GM21447 (cell line): ENCODE data around the gene ZNF804A.
"Not testable (repeated sequence)": the region's sequence is repeated elsewhere in the genome, so short reads cannot be mapped to it uniquely, and the experiment has no call there.

Experiments used
- ATAC-seq: cut with Tn5 transposase; IDR thresholded peaks from one replicate; pipeline ENCODE4 v1.9.1; 2021; ENCODE audit not compliant: unreplicated experiment

Gene ZNF804A

DNA sequence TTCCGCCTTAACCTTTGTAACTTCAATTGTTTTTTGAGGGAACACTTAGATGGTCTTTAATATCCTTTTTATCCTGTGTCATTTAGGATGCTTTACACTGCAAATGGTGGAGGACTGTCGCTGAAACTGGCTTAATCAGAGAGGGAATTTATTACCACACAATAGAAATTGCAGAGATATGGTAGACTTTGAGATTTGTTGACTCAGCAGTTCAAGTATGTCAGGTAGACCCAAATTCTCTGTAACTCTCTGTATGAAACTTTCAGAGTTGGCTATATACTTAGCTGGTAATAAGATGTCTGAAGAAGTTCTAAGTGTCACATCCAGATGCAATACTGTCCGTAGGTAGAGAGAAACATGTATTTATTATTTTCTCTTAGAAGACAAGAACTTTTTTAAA lies 100.1 kb downstream of the ZNF804A start:
- ATAC-seq: no peak

DNA sequence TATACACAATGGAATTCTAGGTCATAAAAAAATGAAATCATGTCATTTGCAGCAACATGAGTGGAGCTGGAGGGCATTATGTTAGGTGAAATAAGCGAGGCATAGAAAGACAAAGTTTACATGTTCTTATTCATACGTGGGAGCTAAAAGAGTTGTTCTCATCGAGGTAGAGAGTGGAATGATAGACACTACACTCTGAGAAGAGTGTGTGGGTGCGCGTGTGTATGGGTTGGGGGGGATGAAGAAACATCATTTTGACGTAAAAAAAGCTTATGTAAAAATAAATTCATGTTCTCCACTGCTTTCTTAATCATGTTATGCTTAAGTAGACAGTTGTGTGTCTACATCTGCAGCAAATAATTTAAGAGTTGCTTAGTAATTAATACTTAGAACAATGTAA lies 123.6 kb downstream of the ZNF804A start:
- ATAC-seq: no peak

DNA sequence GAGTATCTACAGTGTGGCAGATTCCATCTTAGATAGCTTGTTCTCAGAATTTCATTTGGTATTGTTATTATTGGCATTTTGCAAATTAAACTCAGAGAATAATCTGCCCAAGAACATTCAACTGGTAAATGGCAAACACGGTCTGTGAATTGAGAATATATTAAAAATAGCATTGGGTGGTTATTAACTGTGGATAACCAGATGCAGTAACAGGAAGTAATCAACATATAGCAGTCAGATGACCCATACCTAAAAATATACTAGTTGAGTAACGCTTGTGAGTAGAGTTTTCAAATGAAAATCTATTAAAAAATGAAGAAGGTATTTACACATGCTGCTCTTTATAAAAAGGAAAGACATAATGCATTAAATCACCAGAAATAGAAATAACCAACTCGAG lies 129.5 kb downstream of the ZNF804A start:
- no peak for ATAC-seq

DNA sequence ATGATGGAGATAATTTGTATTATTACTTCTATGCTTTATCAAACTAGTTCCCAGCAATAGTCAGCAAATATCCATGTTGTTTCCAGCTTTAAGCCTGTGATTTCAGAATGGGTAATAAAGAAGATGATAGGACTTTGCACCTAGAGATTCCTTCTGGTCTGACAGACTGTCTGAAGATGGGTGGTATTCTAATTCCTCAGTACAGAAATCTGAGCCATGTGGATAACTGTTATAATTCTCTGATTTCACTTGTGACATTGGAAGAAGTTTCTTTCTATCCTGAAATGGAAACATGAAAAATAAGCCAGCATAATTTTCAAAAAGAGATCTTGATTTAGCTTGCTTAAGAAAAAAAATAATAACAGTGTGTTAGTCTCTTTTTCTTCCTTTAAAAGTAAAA lies 130.1 kb downstream of the ZNF804A start:
- no peak for ATAC-seq

GRCh38 chr2:184729581-184729980 lies 131.3 kb downstream of the ZNF804A start:
- ATAC-seq: no peak

DNA sequence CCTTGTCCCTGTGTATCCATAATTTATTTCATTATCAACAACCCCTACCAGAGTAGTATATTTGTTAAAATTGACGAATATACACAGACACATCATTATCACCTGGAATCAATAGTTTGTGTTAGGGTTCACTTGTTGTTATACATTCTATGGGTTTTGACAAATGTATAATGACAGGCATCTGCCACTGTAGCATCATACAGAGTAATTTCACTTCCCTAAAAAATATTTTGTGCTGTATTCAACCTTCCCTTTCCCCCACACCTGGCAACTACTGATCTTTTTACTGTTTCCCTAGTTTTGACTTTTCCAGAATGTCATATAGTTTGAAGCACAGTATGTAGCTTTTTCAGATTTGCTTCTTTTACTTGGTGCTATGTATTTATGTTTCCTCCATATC lies 132.0 kb downstream of the ZNF804A start:
- ATAC-seq: no peak

GRCh38 chr2:184734338-184734737 lies 136.0 kb downstream of the ZNF804A start:
- ATAC-seq: no peak

GRCh38 chr2:184735611-184736010 lies 137.3 kb downstream of the ZNF804A start:
- ATAC-seq: no peak

DNA sequence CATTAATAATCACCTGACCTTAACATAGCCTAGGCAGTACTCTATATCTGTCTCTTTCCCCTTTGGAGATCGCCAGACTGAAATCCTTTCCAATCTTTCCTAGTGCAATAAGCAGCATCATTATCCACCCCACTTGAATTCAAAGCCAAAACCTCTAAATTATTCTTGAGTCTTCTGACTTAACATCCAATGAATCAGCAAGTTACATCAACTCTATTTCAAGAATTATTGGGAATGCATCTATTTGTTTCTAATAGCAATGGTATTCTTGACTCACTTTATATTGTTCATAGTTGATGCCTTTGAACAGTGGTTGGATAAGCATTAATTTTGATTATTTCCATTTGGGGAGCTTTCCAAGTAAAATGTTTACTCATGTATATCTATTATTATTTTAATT lies 144.8 kb downstream of the ZNF804A start:
- ATAC-seq: no peak

GRCh38 chr2:184756161-184756560 lies 157.8 kb downstream of the ZNF804A start:
- ATAC-seq: no peak

DNA sequence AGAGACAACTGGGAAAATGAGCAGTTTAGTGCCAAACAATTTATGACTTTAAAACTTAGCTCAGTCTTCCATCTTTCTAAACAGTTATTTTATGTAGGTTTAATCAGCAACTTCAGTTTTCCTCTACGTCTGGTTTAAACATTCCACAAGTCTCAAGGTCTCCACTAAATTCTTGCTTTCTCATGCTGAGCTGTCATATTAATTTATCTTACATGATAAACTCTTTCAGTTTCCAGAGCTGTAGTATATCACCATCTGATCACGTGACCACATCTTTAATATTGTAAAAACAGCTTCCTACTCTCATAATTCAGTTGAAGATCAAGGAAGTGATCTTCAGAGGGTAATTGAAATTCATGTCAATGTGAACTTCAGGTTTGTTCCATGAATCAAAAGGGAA lies 158.6 kb downstream of the ZNF804A start:
- no peak for ATAC-seq

GRCh38 chr2:184759557-184760255 lies 161.4 kb downstream of the ZNF804A start:
- ATAC-seq: not testable (repeated sequence)

GRCh38 chr2:184760931-184761330 lies 162.6 kb downstream of the ZNF804A start:
- no peak for ATAC-seq

GRCh38 chr2:184765112-184765895 lies 167.0 kb downstream of the ZNF804A start:
- ATAC-seq: no peak

GRCh38 chr2:184767059-184767458 lies 168.7 kb downstream of the ZNF804A start:
- no peak for ATAC-seq

DNA sequence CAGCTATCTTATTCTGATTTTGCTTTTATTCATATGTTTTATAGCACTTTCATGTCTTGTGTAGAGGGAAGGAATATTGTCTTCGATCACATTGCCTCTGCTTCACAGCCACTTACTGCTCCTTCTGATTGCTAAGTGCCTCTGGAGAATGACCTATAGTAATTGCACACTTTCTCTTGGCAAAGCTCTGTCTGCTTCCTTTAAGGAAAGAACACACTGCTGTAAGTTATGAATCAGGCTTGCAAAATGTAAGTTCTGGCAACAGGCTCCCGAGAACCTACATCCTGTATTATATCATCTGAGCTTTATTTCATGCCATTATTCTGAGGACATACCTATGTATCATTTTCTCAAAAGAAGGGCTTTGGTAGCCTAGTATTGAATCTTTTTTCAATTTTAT lies 170.7 kb downstream of the ZNF804A start:
- ATAC-seq: no peak

DNA sequence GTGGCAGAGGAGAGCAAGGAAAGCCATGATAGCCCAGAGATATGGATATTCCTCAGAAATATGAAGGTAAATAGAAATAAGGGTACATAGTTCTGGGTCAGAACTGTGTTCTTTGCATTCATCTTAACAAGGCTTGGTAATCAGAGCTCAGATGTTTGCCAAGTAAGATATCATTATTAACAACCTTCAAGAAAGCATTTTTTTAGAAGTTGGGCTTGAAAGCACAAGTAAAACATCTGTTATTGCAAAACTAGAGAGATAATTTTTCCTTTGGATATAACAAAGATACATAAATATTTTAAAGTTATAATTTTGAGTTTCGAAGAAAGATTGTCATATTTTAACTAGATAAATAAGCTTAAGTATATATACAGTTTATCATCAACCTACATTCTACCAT lies 171.4 kb downstream of the ZNF804A start:
- ATAC-seq: no peak

DNA sequence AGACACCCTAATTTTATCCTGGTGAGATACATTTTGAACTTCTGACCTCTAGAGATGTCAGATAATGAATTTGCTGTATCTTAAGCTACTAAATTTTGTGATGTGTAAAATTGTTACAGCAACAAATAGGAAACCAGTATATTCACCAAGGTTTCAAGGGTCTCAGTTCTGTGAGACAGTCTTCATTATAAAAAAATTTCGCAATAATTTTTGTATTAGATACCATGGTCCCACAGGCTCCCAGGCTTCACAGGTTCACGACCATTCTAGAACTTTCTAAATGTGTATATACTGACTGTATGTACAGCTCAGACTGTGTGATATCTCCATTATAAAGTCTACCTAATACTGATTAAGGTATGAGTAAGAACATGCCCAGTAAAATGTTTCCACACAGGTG lies 181.4 kb downstream of the ZNF804A start:
- no peak for ATAC-seq

DNA sequence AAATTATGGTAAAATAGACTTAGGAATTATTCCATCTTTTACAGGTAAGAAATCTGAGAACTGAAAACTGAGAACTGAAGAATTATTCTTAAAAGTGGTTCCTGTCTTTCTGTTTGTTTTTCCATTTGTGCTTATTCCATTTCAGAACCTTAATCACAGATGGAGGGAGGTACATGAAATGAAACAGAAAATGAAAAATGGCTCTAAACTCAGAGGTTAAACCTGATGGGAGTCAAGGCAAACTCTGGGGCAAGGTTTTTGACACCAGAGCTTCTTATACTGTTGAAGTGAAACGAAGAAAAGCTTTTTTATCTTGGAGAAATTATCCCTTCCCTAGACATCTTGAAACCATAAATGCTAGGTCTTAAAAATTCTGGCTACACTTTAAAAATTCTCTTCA lies 182.1 kb downstream of the ZNF804A start:
- no peak for ATAC-seq

GRCh38 chr2:184780944-184781343 lies 182.6 kb downstream of the ZNF804A start:
- no peak for ATAC-seq

DNA sequence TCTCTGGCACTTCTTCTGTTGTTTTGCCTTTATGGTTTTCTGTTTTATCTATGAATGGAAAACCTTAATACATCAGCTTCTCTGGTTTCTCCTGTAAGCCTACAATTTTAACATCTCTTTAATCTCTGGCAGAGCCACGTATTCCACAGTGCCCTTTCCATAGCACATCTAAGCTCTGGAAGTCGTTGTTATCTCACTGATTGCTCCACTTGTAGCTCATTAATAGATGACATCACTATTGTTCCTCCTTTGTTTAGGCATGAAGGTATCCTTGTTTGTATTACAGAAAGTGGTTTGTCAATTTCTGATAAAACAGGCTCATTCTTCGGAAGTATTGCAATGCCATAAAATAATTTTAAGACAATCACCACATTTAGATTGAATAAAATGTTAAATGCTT lies 185.2 kb downstream of the ZNF804A start:
- ATAC-seq: no peak

DNA sequence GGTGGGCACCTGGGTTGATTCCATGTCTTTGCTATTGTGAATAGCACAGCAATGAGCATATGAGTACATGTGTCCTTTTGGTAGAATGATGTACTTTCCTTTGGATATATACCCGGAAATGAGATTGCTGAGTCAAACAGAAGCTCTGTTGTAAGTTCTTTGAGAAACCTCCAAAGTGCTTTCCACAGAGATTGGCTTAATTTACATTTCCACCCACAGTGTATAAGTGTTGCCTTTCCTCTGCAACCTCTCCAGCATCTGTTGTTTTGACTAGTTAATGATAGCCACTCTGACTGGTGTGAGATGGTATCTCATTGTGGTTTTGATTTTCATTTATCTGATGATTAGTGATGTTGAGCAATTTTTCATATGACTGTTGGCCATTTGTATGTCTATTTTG lies 194.8 kb downstream of the ZNF804A start:
- ATAC-seq: no peak

GRCh38 chr2:184799379-184799778 lies 201.1 kb downstream of the ZNF804A start:
- ATAC-seq: no peak
